ENCODE results near the gene KRTAP29-1. TPM values are rescaled to one million over a fixed set of nuclear protein-coding genes. Genes with fewer than 3 reads are reported as not detected.

The KRTAP29-1 gene
- total RNA-seq, 2 experiments from 2014 or later, result not detected

DNA sequence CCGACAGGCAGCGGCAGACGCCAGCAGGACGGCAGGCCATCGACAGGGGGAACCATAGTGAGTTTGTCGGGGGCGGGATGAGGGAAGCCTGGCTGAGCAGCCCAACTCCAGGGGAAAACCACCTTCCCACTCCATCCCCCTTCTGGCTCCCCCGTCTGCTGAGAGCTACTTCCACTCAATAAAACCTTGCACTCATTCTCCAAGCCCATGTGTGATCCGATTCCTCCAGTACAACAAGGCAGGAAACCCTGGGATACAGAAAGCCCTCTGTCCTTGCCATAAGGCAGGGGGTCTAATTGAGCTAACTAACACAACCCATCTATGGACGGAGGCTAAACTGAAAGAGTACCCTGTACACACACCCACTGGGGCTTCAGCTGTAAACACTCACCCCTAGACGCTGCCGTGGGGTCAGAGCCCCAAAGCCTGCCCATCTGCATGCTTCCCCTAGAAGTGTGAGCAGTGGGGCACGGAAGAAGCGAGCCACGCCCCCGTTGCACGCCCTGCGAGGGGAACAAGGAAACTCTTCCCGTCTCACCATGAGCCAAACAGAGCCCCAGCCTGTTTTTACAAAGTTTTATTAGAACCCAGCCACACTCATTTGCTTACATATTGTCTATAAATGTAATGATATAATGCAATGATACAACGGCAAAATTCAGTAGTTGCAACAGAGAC is 4.1 kb downstream of the KRTAP29-1 start:
- H3K27me3 ChIP-seq (ENCODE audit: control insufficient read depth in 1 of 2, insufficient read depth in 2 of 2, low read length in 2 of 2), result no peaks in the 10 kb centered on the region
- H3K27ac ChIP-seq (ENCODE audit: low read depth in 1 of 2, low read length in 2 of 2), result no peak overlapping the region
- H3K4me3 ChIP-seq (ENCODE audit: low read length), result no peak overlapping the region
- H3K27me3 Mint-ChIP-seq, result peaks cover 4% of the 10 kb centered on the region
- no peaks in the 10 kb centered on the region for H3K36me3 Mint-ChIP-seq (ENCODE audit: low read depth)
- H3K9me3 Mint-ChIP-seq, result peaks cover 4% of the 10 kb centered on the region
- H3K4me3 Mint-ChIP-seq, result no peak overlapping the region
- H3K9me3 ChIP-seq (ENCODE audit: control insufficient read depth in 1 of 2, insufficient read depth in 1 of 2, low read length in 2 of 2), result peaks cover 0 to 3% of the 10 kb centered on the region in 2 experiments
- TF ChIP-seq, protein P1, sequence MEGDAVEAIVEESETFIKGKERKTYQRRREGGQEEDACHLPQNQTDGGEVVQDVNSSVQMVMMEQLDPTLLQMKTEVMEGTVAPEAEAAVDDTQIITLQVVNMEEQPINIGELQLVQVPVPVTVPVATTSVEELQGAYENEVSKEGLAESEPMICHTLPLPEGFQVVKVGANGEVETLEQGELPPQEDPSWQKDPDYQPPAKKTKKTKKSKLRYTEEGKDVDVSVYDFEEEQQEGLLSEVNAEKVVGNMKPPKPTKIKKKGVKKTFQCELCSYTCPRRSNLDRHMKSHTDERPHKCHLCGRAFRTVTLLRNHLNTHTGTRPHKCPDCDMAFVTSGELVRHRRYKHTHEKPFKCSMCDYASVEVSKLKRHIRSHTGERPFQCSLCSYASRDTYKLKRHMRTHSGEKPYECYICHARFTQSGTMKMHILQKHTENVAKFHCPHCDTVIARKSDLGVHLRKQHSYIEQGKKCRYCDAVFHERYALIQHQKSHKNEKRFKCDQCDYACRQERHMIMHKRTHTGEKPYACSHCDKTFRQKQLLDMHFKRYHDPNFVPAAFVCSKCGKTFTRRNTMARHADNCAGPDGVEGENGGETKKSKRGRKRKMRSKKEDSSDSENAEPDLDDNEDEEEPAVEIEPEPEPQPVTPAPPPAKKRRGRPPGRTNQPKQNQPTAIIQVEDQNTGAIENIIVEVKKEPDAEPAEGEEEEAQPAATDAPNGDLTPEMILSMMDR (IDR thresholded peaks at IDR 0.05), result no peak
- ATAC-seq (ENCODE audit: poor library complexity) (no peak), DNase-seq (no peak)
- peaks cover 13% of the 10 kb centered on the region for H3K4me1 Mint-ChIP-seq (ENCODE audit: low read depth)
- ChIA-PET CTCF (no interaction called here), POLR2A (interaction anchor here (1.4 kb wide), 1 partner anchor 10 kb away, joined by 3 read pairs; no protein-coding TSS in a partner anchor)
- H3K27ac Mint-ChIP-seq, result no peak overlapping the region
- intact Hi-C loops (cut with DNase I, micrococcal nuclease), result loop anchor here in 1 of 2 experiments (1.0 kb wide), 1 partner anchor 20 kb away; no protein-coding TSS in a partner anchor
- no peaks in the 10 kb centered on the region for H3K4me1 ChIP-seq (ENCODE audit: insufficient read depth, low read length)
- no peaks in the 10 kb centered on the region for H3K36me3 ChIP-seq (ENCODE audit: insufficient read depth, low read length)

DNA sequence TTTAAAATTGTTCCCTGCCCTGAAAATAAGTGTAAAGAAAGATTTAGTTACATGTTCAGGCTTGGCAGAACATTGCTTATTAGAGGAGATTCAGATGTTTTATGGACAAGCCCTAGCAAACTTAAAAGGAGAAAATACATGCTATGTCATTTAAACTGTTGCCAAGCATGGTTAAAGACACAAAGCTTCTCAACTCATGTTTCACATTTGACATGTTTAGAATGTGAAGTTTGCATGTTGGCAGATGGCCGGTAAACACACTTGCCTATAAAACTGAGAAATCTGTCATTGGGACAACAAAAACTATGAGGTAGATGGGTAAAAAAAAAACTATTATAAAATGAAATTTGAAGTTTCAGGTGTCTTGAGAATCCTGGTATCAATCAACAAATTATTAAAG is 5.8 kb downstream of the KRTAP29-1 start:
- TF ChIP-seq, protein P1 (IDR thresholded peaks at IDR 0.05), result no peak
- no peak overlapping the region for H3K4me3 ChIP-seq (ENCODE audit: low read length)
- Mint-ChIP-seq H3K27me3 (peaks cover 4% of the 10 kb centered on the region), H3K4me1 (ENCODE audit: low read depth) (peaks cover 9% of the 10 kb centered on the region), H3K4me3 (no peak overlapping the region), H3K9me3 (peaks cover 4% of the 10 kb centered on the region), H3K36me3 (ENCODE audit: low read depth) (no peaks in the 10 kb centered on the region), H3K27ac (no peak overlapping the region)
- H3K27me3 ChIP-seq (ENCODE audit: control insufficient read depth in 1 of 2, insufficient read depth in 2 of 2, low read length in 2 of 2), result no peaks in the 10 kb centered on the region
- DNase-seq, result no peak
- ChIA-PET POLR2A (no interaction called here), CTCF (no interaction called here)
- intact Hi-C loops (cut with DNase I, micrococcal nuclease), result no loop called here
- no peaks in the 10 kb centered on the region for H3K36me3 ChIP-seq (ENCODE audit: insufficient read depth, low read length)
- no peak overlapping the region for H3K27ac ChIP-seq (ENCODE audit: low read depth in 1 of 2, low read length in 2 of 2)
- ATAC-seq (ENCODE audit: poor library complexity), result no peak
- H3K9me3 ChIP-seq (ENCODE audit: control insufficient read depth in 1 of 2, insufficient read depth in 1 of 2, low read length in 2 of 2), result peaks cover 0 to 3% of the 10 kb centered on the region in 2 experiments
- H3K4me1 ChIP-seq (ENCODE audit: insufficient read depth, low read length), result no peaks in the 10 kb centered on the region

DNA sequence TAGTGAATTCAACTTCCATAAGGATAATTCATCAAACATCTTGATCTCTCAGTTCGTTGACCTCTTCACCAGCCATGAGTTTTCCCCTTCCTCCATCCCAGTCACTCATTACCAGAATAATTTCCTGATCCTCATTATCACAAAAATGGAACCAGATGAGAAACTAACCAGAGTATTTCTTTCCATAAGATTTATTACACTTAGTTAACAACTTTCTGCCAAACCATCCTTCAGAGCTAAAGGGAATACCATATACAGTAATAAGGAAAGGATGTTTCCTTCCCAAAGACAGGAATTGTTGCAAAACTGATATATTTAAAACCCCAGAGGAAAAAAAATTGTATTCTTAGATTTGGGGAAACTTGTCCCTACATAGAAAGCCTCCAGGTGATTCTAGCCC is 8.6 kb downstream of the KRTAP29-1 start:
- intact Hi-C loops (cut with DNase I, micrococcal nuclease), result loop anchor here in 1 of 2 experiments (5.0 kb wide), 1 partner anchor 42 kb away; no protein-coding TSS in a partner anchor
- DNase-seq (no peak), ATAC-seq (ENCODE audit: poor library complexity) (no peak)
- TF ChIP-seq, protein P1 (IDR thresholded peaks at IDR 0.05), result no peak
- Mint-ChIP-seq H3K36me3 (ENCODE audit: low read depth) (no peaks in the 10 kb centered on the region), H3K27ac (no peak overlapping the region), H3K27me3 (peaks cover 4% of the 10 kb centered on the region), H3K4me1 (ENCODE audit: low read depth) (no peaks in the 10 kb centered on the region), H3K4me3 (no peak overlapping the region), H3K9me3 (peaks cover 2% of the 10 kb centered on the region)
- ChIA-PET CTCF (no interaction called here), POLR2A (no interaction called here)
- Histone ChIP-seq H3K27me3 (ENCODE audit: control insufficient read depth in 1 of 2, insufficient read depth in 2 of 2, low read length in 2 of 2) (no peaks in the 10 kb centered on the region), H3K9me3 (ENCODE audit: control insufficient read depth in 1 of 2, insufficient read depth in 1 of 2, low read length in 2 of 2) (no peaks in the 10 kb centered on the region), H3K4me1 (ENCODE audit: insufficient read depth, low read length) (no peaks in the 10 kb centered on the region), H3K4me3 (ENCODE audit: low read length) (no peak overlapping the region), H3K36me3 (ENCODE audit: insufficient read depth, low read length) (no peaks in the 10 kb centered on the region), H3K27ac (ENCODE audit: low read depth in 1 of 2, low read length in 2 of 2) (no peak overlapping the region)
